Transverse colon (tissue), 4 donors: Measurements from ENCODE around the gene PACS2.

Source experiments
- CTCF ChIP-seq, 5 experiments: fragments of 200-600 bp in 3 of 5; fragments of 450-650 bp in 2 of 5; sonication (generic) in 3 of 5; IDR thresholded peaks; 1 replicate in 2 of 5; 2 replicates in 3 of 5; pipeline ENCODE4 v1.5.1; 2016 to 2017; ENCODE audit warnings: antibody characterized with exemption in 5 of 5, inconsistent platforms in 3 of 5, mild to moderate bottlenecking in 2 of 5, moderate library complexity in 1 of 5
- EP300 ChIP-seq: sonication (generic); formaldehyde crosslinking; IDR thresholded peaks from one replicate; pipeline ENCODE4 v1.6.1; 2017; ENCODE audit warnings: antibody characterized with exemption, low read depth
- POLR2A ChIP-seq: fragments of 450-650 bp; IDR thresholded peaks from one replicate; pipeline ENCODE4 v1.6.1; 2016; ENCODE audit warnings: antibody characterized with exemption, mild to moderate bottlenecking, moderate library complexity
- POLR2AphosphoS5 ChIP-seq, 3 donors: sonication (generic); formaldehyde crosslinking; IDR thresholded peaks; one replicate each; pipeline ENCODE4 v1.6.1; 2016; ENCODE audit warnings: antibody characterized with exemption in 3 of 3

- TF ChIP-seq POLR2AphosphoS5 (IDR thresholded peaks at IDR 0.05) = no peak
- TF ChIP-seq CTCF (IDR thresholded peaks at IDR 0.05) = no peak
- no peak for TF ChIP-seq POLR2A
- TF ChIP-seq EP300 = no peak
These were observed 98.4 kb downstream of the PACS2 start for GRCh38 chr14:105412771-105413543.
